ENCODE data around the gene BCAP29.

BCAP29 gene

GRCh38 chr7:107584716-107585115 lies 4.7 kb downstream of the BCAP29 start:
- TF ChIP-seq CTCF (IDR thresholded peaks at IDR 0.05; ENCODE audit: low read depth, low read length) = no peak
- no peak for DNase-seq (ENCODE audit: extremely low read depth, low read depth)

GRCh38 chr7:107588529-107589130 lies 8.6 kb downstream of the BCAP29 start:
- no peak for TF ChIP-seq CTCF (IDR thresholded peaks at IDR 0.05; ENCODE audit: low read depth, low read length)
- no peak for DNase-seq (ENCODE audit: extremely low read depth, low read depth)

GRCh38 chr7:107591421-107591820 lies 11.4 kb downstream of the BCAP29 start:
- TF ChIP-seq CTCF (IDR thresholded peaks at IDR 0.05; ENCODE audit: low read depth, low read length) = no peak
- no peak for DNase-seq (ENCODE audit: extremely low read depth, low read depth)

GRCh38 chr7:107592361-107593024 lies 12.4 kb downstream of the BCAP29 start:
- DNase-seq (ENCODE audit: extremely low read depth, low read depth) = no peak
- TF ChIP-seq CTCF (IDR thresholded peaks at IDR 0.05; ENCODE audit: low read depth, low read length) = no peak

GRCh38 chr7:107593025-107593410 lies 13.0 kb downstream of the BCAP29 start:
- DNase-seq (ENCODE audit: extremely low read depth, low read depth) = no peak
- no peak for TF ChIP-seq CTCF (IDR thresholded peaks at IDR 0.05; ENCODE audit: low read depth, low read length)

GRCh38 chr7:107594961-107595737 lies 15.1 kb downstream of the BCAP29 start:
- TF ChIP-seq CTCF (IDR thresholded peaks at IDR 0.05; ENCODE audit: low read depth, low read length) = no peak
- no peak for DNase-seq (ENCODE audit: extremely low read depth, low read depth)

Measured in AG09319 (cell line).